ENCODE measurements around the gene ELOB.

Gene ELOB

GRCh38 chr16:2795395-2796143 is 18.5 kb upstream of the ELOB start:
- no peak overlapping the region for H3K27ac ChIP-seq
- no peak for TF ChIP-seq ZFX (IDR thresholded peaks at IDR 0.05; ENCODE audit: borderline replicate concordance)
- no peak for TF ChIP-seq CTCF (IDR thresholded peaks at IDR 0.05)

GRCh38 chr16:2792940-2793339 is 15.9 kb upstream of the ELOB start:
- no peak overlapping the region for H3K27ac ChIP-seq
- TF ChIP-seq ZFX (IDR thresholded peaks at IDR 0.05; ENCODE audit: borderline replicate concordance) = no peak
- TF ChIP-seq CTCF (IDR thresholded peaks at IDR 0.05) = no peak

- no peak for TF ChIP-seq CTCF (IDR thresholded peaks at IDR 0.05)
- no peak for TF ChIP-seq ZFX (IDR thresholded peaks at IDR 0.05; ENCODE audit: borderline replicate concordance)
- no peak overlapping the region for H3K27ac ChIP-seq
Measured at GRCh38 chr16:2791174-2791573, 14.1 kb upstream of the ELOB start.

GRCh38 chr16:2790631-2791030 is 13.6 kb upstream of the ELOB start:
- H3K27ac ChIP-seq = no peak overlapping the region
- TF ChIP-seq CTCF (IDR thresholded peaks at IDR 0.05) = no peak
- no peak for TF ChIP-seq ZFX (IDR thresholded peaks at IDR 0.05; ENCODE audit: borderline replicate concordance)

GRCh38 chr16:2787961-2788360 is 10.9 kb upstream of the ELOB start:
- TF ChIP-seq ZFX (IDR thresholded peaks at IDR 0.05; ENCODE audit: borderline replicate concordance) (no peak), CTCF (IDR thresholded peaks at IDR 0.05) (no peak)
- H3K27ac ChIP-seq = no peak overlapping the region

- H3K27ac ChIP-seq = no peak within 1 kb of the TSS
- no peak for TF ChIP-seq ZFX (IDR thresholded peaks at IDR 0.05; ENCODE audit: borderline replicate concordance)
- TF ChIP-seq CTCF (IDR thresholded peaks at IDR 0.05) = no peak
Measured at GRCh38 chr16:2787406-2787805, 10.3 kb upstream of the ELOB start, which contains the start of gene PRSS33. TSS of gene PRSS33 (minus strand) at chr16:2787560. CDS start at chr16:2786547, 1,013 bp downstream.

GRCh38 chr16:2786826-2787151 is 9.7 kb upstream of the ELOB start:
- TF ChIP-seq CTCF (IDR thresholded peaks at IDR 0.05) (no peak), ZFX (IDR thresholded peaks at IDR 0.05; ENCODE audit: borderline replicate concordance) (no peak)
- H3K27ac ChIP-seq = no peak overlapping the region

Data from 22Rv1 (cell line).